GM12801 (cell line): Measurements from ENCODE around the gene SERINC5.

Experiments
- TF ChIP-seq, protein P1 (sequence below): IDR thresholded peaks from one replicate; pipeline ENCODE4 v1.5.1; 2011; ENCODE audit warnings: control low read depth; ENCODE audit not compliant: insufficient read length; ENCODE audit errors: extremely low read depth

The SERINC5 gene

GRCh38 chr5:80146046-80146445 lies 109.8 kb downstream of the SERINC5 start:
- TF ChIP-seq, protein P1, sequence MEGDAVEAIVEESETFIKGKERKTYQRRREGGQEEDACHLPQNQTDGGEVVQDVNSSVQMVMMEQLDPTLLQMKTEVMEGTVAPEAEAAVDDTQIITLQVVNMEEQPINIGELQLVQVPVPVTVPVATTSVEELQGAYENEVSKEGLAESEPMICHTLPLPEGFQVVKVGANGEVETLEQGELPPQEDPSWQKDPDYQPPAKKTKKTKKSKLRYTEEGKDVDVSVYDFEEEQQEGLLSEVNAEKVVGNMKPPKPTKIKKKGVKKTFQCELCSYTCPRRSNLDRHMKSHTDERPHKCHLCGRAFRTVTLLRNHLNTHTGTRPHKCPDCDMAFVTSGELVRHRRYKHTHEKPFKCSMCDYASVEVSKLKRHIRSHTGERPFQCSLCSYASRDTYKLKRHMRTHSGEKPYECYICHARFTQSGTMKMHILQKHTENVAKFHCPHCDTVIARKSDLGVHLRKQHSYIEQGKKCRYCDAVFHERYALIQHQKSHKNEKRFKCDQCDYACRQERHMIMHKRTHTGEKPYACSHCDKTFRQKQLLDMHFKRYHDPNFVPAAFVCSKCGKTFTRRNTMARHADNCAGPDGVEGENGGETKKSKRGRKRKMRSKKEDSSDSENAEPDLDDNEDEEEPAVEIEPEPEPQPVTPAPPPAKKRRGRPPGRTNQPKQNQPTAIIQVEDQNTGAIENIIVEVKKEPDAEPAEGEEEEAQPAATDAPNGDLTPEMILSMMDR, result no peak

DNA sequence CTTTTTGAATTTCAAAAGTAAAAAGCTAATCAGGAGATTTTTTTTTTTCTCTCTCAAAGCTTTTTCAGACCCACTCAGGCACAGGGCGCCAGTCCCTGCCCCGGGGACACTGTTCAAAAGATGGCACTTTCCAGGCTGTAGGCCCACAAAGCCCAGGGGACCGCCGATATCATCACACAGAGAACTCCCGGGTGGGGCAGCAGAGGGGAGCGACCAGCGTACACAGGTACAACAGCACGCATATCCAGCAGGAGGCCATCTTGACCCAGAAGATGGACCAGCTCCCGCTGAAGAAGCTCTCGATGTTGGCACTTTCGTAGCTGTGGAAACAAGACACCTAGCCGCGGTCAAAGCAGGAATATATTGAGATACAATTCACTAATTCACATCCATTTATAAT lies 112.4 kb downstream of the SERINC5 start:
- TF ChIP-seq, protein P1, result no peak

DNA sequence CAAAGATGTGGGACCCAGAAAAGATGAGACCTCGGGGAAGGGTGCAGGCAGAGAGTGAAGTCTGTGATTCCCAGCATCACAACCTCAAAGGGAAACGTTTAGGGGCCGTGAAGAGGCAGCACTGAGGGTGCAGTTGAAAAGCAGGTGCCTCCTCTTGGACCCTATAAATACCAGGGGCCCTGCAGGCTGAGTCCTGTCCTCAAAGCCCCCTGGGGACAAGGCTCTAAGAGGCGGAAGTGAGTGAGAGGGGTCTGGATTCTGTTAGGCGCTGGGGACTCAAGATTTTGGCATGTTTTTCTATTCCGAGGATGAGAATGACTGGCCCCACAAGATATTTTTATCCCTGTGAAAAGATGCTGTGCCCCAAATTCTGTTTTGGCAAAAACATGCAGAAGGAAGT lies 112.9 kb downstream of the SERINC5 start:
- TF ChIP-seq, protein P1, result no peak

DNA sequence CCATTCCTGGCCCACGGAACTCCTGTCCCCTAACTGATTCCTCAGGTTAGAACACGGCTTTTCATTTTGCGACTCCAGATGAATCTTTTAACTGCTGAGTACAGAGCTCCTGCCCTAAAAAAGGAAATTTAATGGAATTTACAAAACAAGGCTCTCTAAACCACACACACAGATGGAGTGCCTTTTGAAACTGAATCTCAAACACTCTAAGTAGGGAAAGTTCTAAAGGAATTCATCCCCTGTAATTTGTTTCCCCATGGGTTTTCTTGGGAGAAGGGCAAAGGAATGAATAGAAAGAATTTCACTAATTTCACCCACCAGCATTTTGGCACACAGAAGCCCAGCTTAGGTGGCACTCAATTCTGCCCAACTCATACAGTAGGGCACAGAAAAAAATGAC lies 114.2 kb downstream of the SERINC5 start:
- TF ChIP-seq, protein P1, result no peak

GRCh38 chr5:80141147-80141671 lies 114.6 kb downstream of the SERINC5 start:
- TF ChIP-seq, protein P1, result no peak

GRCh38 chr5:80140496-80140895 lies 115.4 kb downstream of the SERINC5 start:
- TF ChIP-seq, protein P1, result no peak

- TF ChIP-seq, protein P1, result no peak
These were observed 116.3 kb downstream of the SERINC5 start for GRCh38 chr5:80139466-80139972.
